Measurements from ENCODE around the gene GAPDH.

DNA sequence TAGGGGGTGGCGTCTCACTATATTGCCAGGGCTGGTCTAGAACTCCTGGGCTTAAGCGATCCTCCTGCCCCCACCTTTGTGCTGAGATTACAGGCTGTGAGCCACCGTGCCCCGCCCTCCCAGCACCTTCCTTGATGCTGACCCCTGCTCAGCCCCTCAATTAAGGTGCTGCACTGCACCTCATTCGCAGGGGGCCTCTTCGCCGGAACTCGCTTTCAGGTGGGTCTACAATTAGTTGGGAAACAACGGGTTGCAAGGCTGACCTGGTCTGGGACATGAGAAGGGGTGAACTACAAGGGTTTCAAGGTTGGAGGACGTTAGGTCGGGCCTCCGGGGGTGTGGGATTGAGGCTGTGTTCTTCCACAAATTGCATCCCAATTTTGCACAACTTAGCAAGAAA is 35.0 kb downstream of the GAPDH start:
- no peak for TF ChIP-seq CREB1 (IDR thresholded peaks at IDR 0.05; ENCODE audit: low read depth)
- TF ChIP-seq, protein P1, sequence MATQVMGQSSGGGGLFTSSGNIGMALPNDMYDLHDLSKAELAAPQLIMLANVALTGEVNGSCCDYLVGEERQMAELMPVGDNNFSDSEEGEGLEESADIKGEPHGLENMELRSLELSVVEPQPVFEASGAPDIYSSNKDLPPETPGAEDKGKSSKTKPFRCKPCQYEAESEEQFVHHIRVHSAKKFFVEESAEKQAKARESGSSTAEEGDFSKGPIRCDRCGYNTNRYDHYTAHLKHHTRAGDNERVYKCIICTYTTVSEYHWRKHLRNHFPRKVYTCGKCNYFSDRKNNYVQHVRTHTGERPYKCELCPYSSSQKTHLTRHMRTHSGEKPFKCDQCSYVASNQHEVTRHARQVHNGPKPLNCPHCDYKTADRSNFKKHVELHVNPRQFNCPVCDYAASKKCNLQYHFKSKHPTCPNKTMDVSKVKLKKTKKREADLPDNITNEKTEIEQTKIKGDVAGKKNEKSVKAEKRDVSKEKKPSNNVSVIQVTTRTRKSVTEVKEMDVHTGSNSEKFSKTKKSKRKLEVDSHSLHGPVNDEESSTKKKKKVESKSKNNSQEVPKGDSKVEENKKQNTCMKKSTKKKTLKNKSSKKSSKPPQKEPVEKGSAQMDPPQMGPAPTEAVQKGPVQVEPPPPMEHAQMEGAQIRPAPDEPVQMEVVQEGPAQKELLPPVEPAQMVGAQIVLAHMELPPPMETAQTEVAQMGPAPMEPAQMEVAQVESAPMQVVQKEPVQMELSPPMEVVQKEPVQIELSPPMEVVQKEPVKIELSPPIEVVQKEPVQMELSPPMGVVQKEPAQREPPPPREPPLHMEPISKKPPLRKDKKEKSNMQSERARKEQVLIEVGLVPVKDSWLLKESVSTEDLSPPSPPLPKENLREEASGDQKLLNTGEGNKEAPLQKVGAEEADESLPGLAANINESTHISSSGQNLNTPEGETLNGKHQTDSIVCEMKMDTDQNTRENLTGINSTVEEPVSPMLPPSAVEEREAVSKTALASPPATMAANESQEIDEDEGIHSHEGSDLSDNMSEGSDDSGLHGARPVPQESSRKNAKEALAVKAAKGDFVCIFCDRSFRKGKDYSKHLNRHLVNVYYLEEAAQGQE (IDR thresholded peaks at IDR 0.05; ENCODE audit: low read depth), result no peak
